ENCODE data around the gene TCF3.
A peak's percentile ranks its signal among the peaks of the same experiment; 100 is the strongest.

Gene TCF3

DNA sequence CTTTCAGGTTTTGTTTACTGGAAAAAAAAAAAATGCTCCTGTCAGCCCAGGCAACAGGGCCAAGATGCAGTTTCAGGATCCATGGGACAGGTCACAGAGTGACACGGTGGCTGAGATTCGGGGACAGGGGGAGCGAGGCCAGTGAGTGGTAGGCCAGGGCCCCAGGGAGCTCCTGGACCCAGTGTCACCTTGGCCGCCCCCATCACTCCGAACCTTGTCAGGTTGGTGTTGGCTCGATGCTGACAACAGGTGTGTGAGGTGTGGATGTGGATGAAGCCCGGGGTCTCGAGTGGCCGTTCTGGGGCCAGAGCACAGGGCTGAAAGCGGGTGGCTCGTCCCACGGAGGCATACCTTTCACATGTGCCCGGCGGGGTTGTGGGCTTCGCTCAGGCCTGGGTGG, 41.1 kb downstream of the TCF3 start:
- no peak for DNase-seq (ENCODE audit: low read depth in 2 of 2)

DNA sequence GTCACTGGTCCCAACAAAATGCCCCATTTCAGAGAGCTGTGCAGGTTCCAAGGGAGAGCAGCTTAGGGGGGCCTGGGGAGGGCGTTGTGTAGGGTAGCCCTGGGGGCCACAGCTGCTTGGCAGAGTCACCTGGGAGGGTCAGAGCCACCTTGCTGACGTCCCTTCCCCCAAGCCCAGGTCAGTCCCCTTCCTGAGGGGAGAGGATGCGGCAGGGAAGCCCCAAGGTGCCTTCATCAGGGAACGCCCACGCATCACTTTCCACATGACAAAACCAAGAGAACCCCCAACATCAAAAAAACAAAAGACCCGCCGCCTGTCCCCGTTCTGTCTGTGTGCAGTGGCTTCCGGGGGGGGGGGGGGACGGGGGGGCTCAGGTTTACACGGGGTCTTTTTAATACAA, 41.8 kb downstream of the TCF3 start:
- DNase-seq (ENCODE audit: low read depth in 2 of 2) = no peak

- DNase-seq (ENCODE audit: low read depth in 2 of 2) = no peak
Measured at GRCh38 chr19:1609680-1610474, 42.5 kb downstream of the TCF3 start.

GRCh38 chr19:1609103-1609396, 43.4 kb downstream of the TCF3 start:
- DNase-seq (ENCODE audit: low read depth in 2 of 2) = no peak

- no peak for DNase-seq (ENCODE audit: low read depth in 2 of 2)
Measured at GRCh38 chr19:1608359-1609102, 43.9 kb downstream of the TCF3 start.

- DNase-seq (ENCODE audit: low read depth in 2 of 2) = no peak
Measured at GRCh38 chr19:1606138-1606651, 46.2 kb downstream of the TCF3 start.

GRCh38 chr19:1605236-1606137, 46.9 kb downstream of the TCF3 start, which contains the start of gene UQCR11:
TSS of gene UQCR11 (minus strand) at chr19:1605462. CDS start at chr19:1605409, 53 bp downstream.
- DNase-seq (ENCODE audit: low read depth in 2 of 2) = peak; percentile 92 to 93

DNA sequence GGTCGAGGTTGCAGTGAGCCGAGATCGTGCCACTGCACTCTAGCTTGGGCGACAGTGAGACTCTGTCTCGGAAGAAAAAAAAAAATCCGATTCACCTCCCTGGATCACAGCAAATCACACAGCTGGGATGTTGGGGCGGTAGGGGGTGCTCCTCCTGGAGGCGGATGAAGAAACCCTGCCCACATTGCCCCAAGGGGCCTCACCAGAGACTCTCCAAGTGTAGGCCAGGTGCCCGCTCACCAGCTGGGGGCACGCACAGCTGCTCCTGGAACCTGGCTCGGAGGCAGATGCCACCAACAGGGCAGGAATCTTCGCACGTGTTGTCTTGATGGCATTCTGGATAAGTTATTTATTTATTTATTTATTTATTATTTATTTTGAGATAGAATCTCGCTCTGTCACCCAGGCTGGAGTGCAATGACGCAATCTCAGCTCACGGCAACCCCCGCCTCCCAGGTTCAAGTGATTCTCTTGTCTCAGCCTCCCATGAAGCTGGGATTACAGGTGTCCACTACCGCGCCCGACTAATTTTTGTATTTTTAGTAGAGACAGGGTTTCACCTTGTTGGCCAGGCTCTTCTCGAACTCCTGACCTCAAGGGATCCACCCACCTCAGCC, 50.2 kb downstream of the TCF3 start:
- no peak for DNase-seq (ENCODE audit: low read depth in 2 of 2)

GRCh38 chr19:1601613-1602064, 50.8 kb downstream of the TCF3 start:
- no peak for DNase-seq (ENCODE audit: low read depth in 2 of 2)

- no peak for DNase-seq (ENCODE audit: low read depth in 2 of 2)
Measured at GRCh38 chr19:1599460-1599846, 53.0 kb downstream of the TCF3 start.

- DNase-seq (ENCODE audit: low read depth in 2 of 2) = no peak
Measured at GRCh38 chr19:1598777-1599459, 53.5 kb downstream of the TCF3 start.

- DNase-seq (ENCODE audit: low read depth in 2 of 2) = no peak
Measured at GRCh38 chr19:1593501-1593772, 59.0 kb downstream of the TCF3 start.

DNA sequence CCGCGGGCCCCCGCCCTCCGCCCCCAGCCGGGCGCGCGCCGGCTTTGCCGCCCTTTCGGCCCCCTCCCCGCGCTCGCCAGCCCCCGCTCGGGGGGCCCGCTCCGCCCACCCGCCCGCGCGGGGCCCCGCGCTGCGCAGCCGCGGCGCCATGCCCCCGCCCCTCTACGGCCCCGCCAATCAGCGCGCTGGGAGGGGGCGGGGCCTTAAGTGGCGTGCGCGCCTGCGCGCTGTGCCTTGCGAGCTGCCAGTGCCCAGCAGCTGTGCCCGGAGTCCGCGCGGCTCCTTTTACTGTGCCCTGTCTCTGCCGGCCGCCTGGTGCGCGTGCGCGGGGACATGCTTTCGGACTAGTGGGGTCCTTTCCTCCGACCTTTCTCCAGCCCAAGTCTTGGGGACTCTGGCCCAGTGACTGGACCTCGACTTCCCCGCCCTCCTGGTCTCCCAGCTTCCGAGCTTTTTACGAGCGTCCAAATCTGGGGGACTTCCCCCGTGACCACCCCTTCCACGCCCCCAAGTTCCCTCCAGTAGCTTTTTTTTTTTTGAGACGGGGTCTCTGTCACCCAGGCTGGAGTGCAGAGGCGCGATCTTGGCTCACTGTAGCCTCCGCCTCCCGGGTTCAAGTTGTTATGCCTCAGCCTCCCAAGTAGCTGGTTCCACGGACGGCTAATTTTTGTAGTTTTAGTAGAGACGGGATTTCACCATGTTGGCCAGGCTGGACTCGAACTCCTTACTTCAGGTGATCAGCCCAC, 59.5 kb downstream of the TCF3 start, which contains the start of gene MBD3:
Gene MBD3, minus strand, starts transcription at position 111 of the 746 bp plus-strand sequence. CDS start 234 bp downstream, outside the sequence.
- peak; percentile 83 to 84 for DNase-seq (ENCODE audit: low read depth in 2 of 2)

GRCh38 chr19:1592024-1592754, 60.2 kb downstream of the TCF3 start:
- DNase-seq (ENCODE audit: low read depth in 2 of 2) = peak; percentile 77 to 78

GRCh38 chr19:1591421-1592023, 60.9 kb downstream of the TCF3 start:
- no peak for DNase-seq (ENCODE audit: low read depth in 2 of 2)

DNA sequence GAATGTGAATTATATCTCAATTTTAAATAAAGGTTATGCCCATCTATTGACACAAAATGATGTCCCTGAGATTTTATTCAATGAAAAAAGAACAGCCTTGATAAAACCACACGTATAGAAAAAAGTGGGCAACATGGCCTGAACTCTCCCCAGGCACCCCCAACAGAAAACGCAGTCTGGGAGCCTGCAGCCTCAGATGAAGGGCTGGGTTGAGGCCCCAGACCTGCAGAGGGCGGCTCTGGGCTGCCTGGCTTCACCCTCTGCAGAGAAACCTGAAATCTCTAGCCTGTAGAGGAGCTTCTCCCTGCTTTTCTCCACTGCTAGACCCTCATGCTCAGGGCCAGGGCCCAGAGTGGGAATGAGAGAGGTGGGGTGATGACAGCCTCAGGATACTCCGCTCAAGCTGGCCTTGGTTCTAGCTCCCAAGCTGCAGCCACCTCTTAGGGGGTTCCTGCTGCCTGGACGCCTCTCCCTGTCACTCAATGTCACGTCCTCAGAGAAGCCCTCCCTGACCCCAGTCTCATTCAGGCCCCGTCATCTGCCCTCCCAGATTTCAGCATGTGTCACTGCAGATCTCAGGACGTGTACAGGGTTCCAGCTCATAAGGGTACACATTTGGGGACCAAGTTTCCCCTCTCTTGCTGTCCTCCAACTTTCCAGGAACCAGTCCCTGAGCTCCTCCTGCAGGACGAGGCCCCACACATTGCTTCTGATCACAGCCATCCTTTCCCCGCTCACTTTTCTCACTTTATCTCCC, 61.6 kb downstream of the TCF3 start:
- DNase-seq (ENCODE audit: low read depth in 2 of 2) = no peak

- DNase-seq (ENCODE audit: low read depth in 2 of 2) = no peak
Measured at GRCh38 chr19:1587872-1588271, 64.5 kb downstream of the TCF3 start.

GRCh38 chr19:1585243-1585580, 67.2 kb downstream of the TCF3 start:
- DNase-seq (ENCODE audit: low read depth in 2 of 2) = no peak
